ENCODE measurements around the gene PAK2.

GRCh38 chr3:196843435-196844110, 103.9 kb downstream of the PAK2 start:
- TF ChIP-seq CTCF (IDR thresholded peaks at IDR 0.05) = no peak
- TF ChIP-seq POLR2AphosphoS5 (IDR thresholded peaks at IDR 0.05; ENCODE audit: low read depth, low read length) = no peak
- no peak for TF ChIP-seq RAD21 (IDR thresholded peaks at IDR 0.05; ENCODE audit: low read length)
- TF ChIP-seq SMC3 (IDR thresholded peaks at IDR 0.05; ENCODE audit: low read depth, low read length) = no peak
- no peak for TF ChIP-seq EZH2phosphoT487 (IDR thresholded peaks at IDR 0.05; ENCODE audit: borderline replicate concordance, low read depth)
- no peak for TF ChIP-seq USF2 (IDR thresholded peaks at IDR 0.05; ENCODE audit: borderline replicate concordance, low read depth, low read length)
